ENCODE results near the gene PKD2L1. TPM values are rescaled to one million over a fixed set of nuclear protein-coding genes. Genes with fewer than 3 reads are reported as not detected.

The PKD2L1 gene
- total and polyA plus RNA-seq, 9 of the 15 experiments (the other 6 are each of a cell fraction or from before 2014, with no cell fraction given), result not detected

GRCh38 chr10:100341953-100342626 is 12.1 kb upstream of the PKD2L1 start:
- peak overlapping the region; percentile 96 for H2AFZ ChIP-seq (ENCODE audit: low read depth, low read length)
- peak; percentile 48 to 80 (median 67) for DNase-seq (ENCODE audit: extremely low read depth in 1 of 4, low spot score in 3 of 4)
- no peaks in the 10 kb centered on the region for H3K36me3 ChIP-seq (ENCODE audit: control insufficient read depth, insufficient read depth, low read length)
- WGBS (ENCODE audit: insufficient coverage, low coverage, missing lambda C conversion rate), result 0% methylated on average over 7 of the region's 9 CpGs
- no peak overlapping the region; the same call in 2 of the 3 replicates for H3K27ac ChIP-seq (ENCODE audit: extremely low read depth, low read depth, low read length)
- intact Hi-C loops (cut with micrococcal nuclease), result loop anchor here (1.0 to 10.0 kb wide), 3 partner anchors 91 to 533 kb away; no protein-coding TSS in a partner anchor
- POLR2A ChIA-PET, result interaction anchor here (0.7 to 1.0 kb wide), 2 partner anchors 11 to 32 kb away, joined by 3 to 4 read pairs; no protein-coding TSS in a partner anchor
- H3K9me3 ChIP-seq (replicated peaks; ENCODE audit: control insufficient read depth, insufficient read depth, low read depth, low read length), result no peaks in the 10 kb centered on the region
- H3K27me3 ChIP-seq (ENCODE audit: control insufficient read depth in 2 of 2, insufficient read depth in 2 of 2, low read length in 2 of 2), result no peaks in the 10 kb centered on the region
- H4K20me1 ChIP-seq (replicated peaks; ENCODE audit: control insufficient read depth, insufficient read depth, low read length), result no peaks in the 10 kb centered on the region
- peaks cover 10 to 20% of the 10 kb centered on the region in 2 experiments; a peak in 4 of 5 replicates for H3K4me1 ChIP-seq (replicated peaks in 1 of 2; ENCODE audit: control insufficient read depth in 2 of 2, insufficient read depth in 2 of 2, low read length in 2 of 2)
- H3K4me2 ChIP-seq (ENCODE audit: insufficient read depth, low read length), result peak overlapping the region; percentile 24; the same call in 1 of the 2 replicates
- peaks cover 19% of the 10 kb centered on the region for H3K79me2 ChIP-seq (ENCODE audit: control insufficient read depth, insufficient read depth, low read length)
- CTCF ChIA-PET (ENCODE audit: low intra/inter-chr PET ratio), result interaction anchor here (0.7 to 2.2 kb wide), 2 partner anchors 91 to 220 kb away, joined by 3 to 44 read pairs; no protein-coding TSS in a partner anchor
- FAIRE-seq, result peak; percentile 95
- H3K9me1 ChIP-seq (ENCODE audit: control insufficient read depth, insufficient read depth, low read length), result no peaks in the 10 kb centered on the region
- H3K9ac ChIP-seq (ENCODE audit: insufficient read depth in 1 of 2, low read depth in 2 of 2, low read length in 2 of 2), result no peak overlapping the region
- in situ Hi-C loops (cut with MboI), result loop anchor here (5.0 to 25.0 kb wide), 3 partner anchors 90 to 545 kb away; no protein-coding TSS in a partner anchor
- H3K4me3 ChIP-seq, result no peak overlapping the region
- no TSS peak for BruUV-seq (replicated peaks)
- peak; percentile 81 for ATAC-seq
- TF ChIP-seq, protein P1, sequence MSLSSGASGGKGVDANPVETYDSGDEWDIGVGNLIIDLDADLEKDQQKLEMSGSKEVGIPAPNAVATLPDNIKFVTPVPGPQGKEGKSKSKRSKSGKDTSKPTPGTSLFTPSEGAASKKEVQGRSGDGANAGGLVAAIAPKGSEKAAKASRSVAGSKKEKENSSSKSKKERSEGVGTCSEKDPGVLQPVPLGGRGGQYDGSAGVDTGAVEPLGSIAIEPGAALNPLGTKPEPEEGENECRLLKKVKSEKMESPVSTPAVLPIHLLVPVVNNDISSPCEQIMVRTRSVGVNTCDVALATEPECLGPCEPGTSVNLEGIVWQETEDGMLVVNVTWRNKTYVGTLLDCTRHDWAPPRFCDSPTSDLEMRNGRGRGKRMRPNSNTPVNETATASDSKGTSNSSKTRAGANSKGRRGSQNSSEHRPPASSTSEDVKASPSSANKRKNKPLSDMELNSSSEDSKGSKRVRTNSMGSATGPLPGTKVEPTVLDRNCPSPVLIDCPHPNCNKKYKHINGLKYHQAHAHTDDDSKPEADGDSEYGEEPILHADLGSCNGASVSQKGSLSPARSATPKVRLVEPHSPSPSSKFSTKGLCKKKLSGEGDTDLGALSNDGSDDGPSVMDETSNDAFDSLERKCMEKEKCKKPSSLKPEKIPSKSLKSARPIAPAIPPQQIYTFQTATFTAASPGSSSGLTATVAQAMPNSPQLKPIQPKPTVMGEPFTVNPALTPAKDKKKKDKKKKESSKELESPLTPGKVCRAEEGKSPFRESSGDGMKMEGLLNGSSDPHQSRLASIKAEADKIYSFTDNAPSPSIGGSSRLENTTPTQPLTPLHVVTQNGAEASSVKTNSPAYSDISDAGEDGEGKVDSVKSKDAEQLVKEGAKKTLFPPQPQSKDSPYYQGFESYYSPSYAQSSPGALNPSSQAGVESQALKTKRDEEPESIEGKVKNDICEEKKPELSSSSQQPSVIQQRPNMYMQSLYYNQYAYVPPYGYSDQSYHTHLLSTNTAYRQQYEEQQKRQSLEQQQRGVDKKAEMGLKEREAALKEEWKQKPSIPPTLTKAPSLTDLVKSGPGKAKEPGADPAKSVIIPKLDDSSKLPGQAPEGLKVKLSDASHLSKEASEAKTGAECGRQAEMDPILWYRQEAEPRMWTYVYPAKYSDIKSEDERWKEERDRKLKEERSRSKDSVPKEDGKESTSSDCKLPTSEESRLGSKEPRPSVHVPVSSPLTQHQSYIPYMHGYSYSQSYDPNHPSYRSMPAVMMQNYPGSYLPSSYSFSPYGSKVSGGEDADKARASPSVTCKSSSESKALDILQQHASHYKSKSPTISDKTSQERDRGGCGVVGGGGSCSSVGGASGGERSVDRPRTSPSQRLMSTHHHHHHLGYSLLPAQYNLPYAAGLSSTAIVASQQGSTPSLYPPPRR (CRISPR knock-in tag; IDR thresholded peaks at IDR 0.05; ENCODE audit: borderline replicate concordance), result no peak
- TF ChIP-seq PHF8 (IDR thresholded peaks at IDR 0.05; ENCODE audit: borderline replicate concordance, low read length), result no peak
- TF ChIP-seq, protein P2, sequence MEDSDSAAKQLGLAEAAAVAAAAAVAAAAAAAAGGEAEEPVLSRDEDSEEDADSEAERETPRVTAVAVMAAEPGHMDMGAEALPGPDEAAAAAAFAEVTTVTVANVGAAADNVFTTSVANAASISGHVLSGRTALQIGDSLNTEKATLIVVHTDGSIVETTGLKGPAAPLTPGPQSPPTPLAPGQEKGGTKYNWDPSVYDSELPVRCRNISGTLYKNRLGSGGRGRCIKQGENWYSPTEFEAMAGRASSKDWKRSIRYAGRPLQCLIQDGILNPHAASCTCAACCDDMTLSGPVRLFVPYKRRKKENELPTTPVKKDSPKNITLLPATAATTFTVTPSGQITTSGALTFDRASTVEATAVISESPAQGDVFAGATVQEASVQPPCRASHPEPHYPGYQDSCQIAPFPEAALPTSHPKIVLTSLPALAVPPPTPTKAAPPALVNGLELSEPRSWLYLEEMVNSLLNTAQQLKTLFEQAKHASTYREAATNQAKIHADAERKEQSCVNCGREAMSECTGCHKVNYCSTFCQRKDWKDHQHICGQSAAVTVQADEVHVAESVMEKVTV (CRISPR knock-in tag; IDR thresholded peaks at IDR 0.05), result peak; percentile 82
- TF ChIP-seq, protein P3, sequence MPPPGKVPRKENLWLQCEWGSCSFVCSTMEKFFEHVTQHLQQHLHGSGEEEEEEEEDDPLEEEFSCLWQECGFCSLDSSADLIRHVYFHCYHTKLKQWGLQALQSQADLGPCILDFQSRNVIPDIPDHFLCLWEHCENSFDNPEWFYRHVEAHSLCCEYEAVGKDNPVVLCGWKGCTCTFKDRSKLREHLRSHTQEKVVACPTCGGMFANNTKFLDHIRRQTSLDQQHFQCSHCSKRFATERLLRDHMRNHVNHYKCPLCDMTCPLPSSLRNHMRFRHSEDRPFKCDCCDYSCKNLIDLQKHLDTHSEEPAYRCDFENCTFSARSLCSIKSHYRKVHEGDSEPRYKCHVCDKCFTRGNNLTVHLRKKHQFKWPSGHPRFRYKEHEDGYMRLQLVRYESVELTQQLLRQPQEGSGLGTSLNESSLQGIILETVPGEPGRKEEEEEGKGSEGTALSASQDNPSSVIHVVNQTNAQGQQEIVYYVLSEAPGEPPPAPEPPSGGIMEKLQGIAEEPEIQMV (tag; conservative IDR thresholded peaks at IDR 0.05; ENCODE audit: low read depth), result no peak
- TF ChIP-seq SRF (CRISPR knock-in tag; IDR thresholded peaks at IDR 0.05), result no peak
- TF ChIP-seq CC2D1A (IDR thresholded peaks at IDR 0.05), result 0 out of 2 replicates have a peak, but pooled peaks have one; percentile 49
- 0 out of 2 replicates have a peak, but pooled peaks have one; percentile 27 for TF ChIP-seq CTBP1 (IDR thresholded peaks at IDR 0.05; ENCODE audit: borderline replicate concordance)
- TF ChIP-seq, protein P4, sequence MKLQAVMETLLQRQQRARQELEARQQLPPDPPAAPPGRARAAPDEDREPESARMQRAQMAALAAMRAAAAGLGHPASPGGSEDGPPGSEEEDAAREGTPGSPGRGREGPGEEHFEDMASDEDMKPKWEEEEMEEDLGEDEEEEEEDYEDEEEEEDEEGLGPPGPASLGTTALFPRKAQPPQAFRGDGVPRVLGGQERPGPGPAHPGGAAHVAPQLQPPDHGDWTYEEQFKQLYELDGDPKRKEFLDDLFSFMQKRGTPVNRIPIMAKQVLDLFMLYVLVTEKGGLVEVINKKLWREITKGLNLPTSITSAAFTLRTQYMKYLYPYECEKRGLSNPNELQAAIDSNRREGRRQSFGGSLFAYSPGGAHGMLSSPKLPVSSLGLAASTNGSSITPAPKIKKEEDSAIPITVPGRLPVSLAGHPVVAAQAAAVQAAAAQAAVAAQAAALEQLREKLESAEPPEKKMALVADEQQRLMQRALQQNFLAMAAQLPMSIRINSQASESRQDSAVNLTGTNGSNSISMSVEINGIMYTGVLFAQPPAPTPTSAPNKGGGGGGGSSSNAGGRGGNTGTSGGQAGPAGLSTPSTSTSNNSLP (IDR thresholded peaks at IDR 0.05; ENCODE audit: borderline replicate concordance, low read depth, low read length), result no peak
- TF ChIP-seq BCOR (IDR thresholded peaks at IDR 0.05), result no peak
- TF ChIP-seq TSC22D4 (tag; IDR thresholded peaks at IDR 0.05), result no peak
